Endothelial cell of hepatic sinusoid (primary cell): ENCODE results near the gene TTC39A.

Experiments used
- in situ Hi-C: cut with HindIII; loops from 2 replicates; pipeline ENCODE4 v1.10.0; 2017; ENCODE audit warnings: low sequenced_read_pairs

TTC39A gene

DNA sequence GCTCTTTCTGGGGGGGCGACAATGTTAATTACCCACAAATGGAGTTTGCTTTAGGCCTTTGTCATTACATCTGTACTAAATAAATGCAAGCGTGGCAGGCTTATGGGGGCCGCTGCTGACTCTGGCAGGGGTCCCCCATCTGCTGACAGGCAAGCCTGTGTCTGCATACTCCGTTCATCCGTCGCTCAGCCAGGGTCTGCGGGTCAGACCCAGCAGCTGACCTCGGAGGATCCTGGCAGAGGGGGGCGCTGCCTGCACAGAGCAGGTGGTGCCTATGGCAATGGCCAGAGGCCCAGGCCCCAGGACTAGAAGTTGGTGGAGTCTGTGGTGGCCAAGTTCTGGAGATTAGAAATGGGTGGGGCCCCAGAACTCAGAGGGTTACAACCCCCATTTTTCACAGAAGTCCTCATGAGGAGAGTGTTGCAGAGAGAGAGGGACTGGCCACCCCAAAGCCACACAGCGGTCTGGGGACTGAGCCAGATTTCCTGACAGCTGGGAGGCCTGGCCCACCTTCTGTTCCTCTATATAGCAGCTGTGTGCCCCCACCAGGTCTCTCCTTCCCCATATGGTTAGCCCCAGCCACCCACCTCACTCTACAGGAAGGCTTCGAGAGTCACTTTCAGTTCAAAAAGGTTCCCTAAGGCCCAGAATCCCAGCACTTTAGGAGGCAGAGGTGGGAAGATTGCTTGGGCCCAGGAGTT, 31.0 kb downstream of the TTC39A start:
- in situ Hi-C loops, result no loop called here

DNA sequence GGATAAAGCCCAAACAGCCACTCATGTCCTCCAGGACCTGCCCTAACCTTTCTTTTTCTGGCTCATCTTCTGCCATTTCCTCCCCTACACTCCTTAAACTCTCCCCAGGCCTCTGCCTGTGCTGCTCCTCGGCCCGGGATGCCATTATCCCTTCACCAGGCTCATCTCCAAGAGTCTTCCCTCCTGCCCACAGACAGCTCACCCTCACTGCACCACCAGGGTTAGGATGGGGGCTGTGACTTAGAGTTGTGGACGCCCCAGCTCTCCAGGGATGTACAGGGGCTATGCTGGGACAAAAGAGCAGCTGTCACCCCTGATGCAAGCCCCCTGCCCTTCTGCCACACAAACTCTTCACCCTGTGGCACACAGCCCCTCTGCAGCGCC, 32.0 kb downstream of the TTC39A start:
- in situ Hi-C loops, result no loop called here

DNA sequence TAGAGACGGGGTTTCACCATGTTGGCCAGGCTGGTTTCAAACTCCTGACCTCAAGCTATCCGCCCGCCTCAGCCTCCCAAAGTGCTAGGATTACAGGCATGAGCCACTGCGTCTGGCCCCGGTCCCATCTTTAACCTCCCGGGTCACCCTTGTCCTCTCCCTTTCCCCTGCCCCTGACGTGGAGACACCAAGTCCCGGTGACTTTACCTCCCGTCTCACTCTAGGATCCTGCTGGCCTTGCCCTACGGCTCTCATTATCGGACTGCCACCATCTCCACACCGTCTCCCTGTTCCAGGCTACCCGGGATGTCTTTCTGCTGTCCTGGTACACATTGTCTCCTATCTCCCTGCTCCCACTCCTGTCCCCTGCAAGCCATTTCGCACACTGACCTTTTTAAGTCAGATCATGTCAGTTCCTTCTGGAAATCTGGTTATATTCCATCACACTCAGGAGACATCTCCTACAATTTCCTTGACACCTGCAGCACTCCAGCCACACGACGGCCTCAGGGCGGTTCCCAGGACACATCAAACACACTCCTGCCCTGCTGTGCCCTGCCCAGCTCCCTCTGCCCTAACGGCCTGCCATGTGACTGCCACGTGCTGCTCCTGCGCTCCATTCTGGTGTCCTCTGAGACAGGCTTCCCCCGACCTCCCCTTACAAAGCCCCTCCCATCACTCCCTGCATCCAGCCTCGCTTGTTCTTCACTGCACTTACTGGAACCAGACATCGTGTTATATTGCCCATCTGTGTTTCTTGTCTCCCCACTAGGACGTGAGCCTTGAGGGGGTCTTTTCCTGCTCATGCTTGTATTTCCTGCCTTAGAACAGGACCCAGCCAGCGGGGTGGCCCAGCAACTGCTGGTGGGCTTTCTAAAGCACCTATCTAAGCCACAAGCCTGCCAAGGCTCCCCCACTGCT, 32.7 kb downstream of the TTC39A start:
- in situ Hi-C loops, result no loop called here

DNA sequence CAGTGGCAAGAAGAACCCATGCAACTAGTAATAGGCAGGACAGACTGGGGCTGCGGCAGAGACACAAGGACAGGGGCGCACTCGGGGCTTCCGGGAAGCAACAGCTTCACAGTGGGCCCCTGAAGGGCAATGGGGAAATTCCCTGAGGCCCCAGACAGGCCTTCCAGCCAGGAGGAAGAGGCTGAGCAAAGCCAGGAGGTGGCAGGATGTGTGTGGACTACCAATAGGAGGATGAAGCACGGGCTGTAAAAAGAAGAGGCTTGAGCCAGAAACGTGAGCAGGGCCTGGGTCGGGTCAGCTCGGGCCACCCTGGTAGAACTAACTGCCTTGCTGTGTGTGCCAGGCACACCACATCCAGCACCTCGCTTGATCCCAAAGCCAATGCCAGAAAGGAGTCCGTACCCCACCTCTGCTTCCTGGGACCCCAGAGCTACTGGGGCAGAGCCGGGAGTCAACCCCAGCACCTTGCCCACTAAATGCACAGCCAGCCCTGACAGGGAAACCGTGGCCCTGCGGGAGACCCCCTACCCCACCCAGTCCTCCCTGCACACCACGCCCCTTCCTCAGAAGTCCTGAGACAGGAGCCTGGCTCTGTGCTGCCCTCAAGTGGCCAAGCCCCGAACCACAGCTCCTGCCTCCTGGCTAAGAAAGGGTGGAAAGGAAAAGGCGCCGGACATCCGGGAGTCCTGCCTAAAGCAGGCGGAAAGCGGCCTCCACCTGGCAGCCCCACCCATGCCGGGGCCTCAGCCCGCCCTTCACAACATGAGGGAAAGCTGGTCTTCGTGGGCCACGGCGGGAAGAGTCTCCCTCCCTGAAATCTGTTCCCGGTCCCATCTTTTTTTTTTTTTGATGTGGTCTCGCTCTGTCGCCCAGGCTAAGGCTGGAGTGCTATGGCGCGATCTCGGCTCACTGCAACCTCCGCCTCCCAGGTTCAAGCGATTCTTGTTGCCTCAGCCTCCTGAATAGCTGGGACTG, 33.7 kb downstream of the TTC39A start:
- in situ Hi-C loops, result no loop called here

DNA sequence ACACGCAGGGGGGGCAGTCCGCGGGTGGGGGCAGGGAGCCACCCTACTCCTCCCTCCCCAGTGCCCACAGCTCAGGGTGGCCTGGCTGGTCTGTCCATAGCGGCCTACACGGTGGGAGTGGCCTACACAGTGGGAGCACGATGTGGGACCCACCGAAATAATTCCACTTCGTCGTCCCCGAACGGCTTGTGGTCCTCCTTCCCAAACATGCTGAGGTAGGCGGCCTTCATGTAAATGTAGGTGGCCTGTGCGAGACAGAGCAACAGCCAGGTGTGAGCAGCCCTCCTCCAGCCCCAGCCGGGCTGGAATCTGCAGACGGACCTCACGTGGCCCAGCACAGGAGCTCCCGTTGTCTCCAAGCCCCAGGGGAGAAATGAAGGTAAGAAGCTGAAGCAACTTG, 34.4 kb downstream of the TTC39A start:
- in situ Hi-C loops, result no loop called here

DNA sequence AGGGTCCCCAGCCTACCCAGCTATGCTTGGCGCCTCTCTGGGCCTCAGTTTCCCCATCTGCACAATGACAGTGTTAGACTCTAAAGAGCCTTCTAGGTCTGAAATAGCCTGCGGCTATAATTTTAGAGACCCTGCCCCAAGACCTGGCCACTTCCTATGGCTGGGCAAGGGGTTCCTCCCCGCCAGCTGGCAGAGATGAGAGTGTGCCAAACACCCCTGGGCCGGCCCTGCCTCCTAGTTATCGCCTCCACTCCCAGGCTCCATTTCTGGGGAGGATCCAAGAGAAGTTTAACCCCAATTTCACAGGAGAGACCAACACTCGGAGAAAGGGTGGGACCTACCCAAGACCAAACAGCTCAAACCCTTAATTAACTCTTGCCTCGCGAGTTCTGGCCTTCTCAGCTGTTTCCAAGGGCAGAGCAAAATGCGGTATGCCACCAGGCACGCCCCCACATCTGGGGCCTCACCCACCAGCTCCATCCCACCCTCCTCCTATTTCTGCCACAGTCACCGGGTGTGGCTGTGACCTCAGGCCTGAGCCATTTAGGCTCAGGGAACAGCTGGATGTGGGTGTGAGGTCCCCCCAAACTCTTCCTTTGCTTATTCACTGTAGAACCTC, 35.7 kb downstream of the TTC39A start:
- in situ Hi-C loops, result no loop called here

DNA sequence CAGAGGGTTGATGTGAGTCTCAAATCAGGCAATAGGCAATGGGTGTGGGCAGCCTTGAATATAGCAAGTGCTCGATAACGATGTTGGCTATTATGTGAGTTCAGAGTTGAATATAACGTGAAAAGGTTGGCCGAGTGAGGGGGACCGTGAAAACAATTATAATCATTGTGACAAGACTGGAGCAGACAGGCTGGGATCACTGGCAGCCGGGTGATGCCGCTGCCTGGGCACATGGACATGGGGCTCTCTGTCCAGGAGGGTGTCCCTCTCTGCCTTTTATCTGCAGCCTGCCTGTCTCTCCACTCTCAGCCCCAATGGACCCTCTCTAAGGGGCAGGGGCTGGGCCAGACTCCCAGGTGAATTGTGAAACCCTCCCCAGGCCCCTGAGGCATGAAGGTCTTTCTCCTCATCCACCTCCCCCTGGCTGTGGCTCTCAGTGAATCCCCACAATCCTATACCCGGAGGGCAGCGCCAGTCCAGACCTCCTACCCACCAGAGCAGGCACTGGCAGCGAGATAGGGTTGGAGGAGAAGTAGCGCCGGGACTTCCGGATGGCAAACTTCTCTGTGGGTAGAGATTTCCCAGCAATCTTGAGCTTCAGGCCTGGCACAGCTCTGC, 36.4 kb downstream of the TTC39A start:
- in situ Hi-C loops, result no loop called here

DNA sequence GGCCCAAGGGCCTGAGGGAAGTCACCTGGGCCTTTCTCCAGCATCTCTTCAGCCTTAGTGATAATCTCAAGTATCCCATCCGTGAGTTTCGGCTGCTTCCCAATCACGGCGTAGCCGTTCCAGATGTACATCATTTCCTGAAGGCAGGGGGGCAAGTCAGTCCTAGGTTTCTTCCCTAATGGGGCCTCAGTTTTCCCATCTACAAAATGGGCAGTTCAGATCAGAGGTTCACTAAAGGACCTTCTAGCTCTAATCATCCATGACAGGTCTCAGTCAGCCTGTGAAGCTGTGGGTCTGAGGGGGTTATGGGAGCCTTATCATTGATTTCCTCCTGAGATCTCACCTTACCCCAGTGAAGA, 39.9 kb downstream of the TTC39A start:
- in situ Hi-C loops, result no loop called here

DNA sequence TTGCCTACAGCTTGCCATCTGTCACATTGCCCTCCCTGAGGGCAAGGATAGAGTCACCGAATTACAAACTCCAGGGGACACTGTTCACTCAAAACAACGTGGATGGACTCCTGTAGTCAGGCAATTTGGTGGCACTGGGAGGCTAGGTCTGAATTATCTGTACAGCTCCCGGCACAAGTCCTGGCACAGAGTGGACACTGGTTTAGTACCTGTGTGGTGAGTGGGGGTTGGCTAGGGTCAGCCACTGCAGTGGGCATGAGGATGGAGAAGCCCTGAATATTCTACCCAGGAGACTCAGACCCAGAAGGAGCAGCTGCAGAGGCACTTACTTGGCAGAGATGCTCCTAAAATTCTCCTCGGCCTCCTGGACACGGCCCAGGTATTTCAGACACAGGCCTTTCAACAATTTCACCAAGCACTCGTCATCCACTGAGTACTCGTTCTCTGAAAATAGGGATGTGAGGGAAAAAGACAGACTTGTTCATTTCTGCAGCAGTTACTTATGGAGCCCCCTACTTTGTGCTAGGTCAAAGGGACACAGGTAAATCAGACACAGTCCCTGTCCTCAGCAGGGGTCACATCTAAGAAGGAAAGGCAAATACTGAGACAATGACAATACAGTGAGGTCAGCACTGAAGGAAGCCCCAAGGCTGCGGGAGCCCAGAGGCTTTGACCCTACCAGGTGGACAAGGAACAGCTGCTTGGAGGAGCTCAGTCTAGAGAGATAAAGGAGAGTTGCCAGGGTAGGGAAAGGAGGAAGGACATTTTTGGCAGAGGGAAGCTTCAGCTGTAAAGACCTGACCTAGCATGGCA, 40.5 kb downstream of the TTC39A start:
- in situ Hi-C loops, result no loop called here

DNA sequence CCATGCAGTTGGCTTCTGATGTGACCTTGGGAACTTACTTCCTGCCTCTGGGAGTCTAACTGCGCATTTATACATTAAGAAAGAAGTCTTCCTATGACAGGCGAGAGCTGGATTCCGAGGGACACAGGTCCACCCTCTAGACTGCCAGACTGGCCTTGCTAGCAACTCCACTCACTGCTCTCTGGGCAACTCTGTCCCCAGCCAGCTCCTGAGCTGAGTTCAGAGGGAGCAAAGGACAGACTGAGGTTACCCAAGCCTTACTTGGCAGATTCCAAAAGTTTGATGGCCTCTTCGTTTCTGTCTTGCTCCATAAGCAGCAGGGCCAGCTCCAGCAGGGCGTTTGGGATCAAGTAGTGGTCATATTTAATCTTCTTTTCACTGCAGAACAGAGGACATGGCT, 41.8 kb downstream of the TTC39A start:
- in situ Hi-C loops, result no loop called here

DNA sequence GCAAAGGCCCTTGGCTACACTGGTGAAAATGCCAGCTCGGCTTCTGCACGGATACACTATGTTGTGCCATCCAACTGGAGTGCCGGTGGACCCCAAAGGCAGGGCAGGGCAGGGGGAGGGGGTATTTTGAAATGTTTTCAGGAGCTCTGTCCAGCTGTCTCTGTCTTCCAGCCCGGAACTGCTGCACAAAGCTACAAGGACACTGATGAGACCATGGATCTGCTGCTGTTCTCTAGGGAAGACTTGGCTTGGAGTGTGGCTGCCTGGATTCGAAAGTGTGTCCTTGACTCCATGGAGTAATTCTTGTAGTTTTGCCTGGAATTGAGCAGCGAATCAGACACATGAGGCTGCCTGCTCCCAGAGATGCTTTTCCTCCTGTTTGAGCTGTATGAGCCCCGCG, 42.4 kb downstream of the TTC39A start:
- in situ Hi-C loops, result no loop called here

DNA sequence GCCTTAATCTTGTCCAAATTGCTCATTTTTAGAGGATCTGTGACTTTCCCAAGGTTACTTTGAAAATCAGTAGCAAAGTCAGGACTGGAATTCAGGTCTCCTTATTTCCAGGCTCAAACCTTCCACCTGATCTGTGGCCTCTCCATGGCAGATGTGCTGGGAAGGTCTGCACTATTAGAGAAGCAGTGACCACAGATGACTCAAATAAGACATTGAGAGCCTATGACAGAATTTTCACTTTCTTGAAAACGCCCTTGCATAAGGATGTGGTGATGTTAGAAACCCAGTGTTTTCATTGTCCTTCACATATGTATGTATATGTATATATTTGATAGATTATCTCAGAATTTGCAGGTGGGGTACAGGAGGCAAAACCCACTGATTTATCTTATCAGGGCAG, 45.3 kb downstream of the TTC39A start:
- in situ Hi-C loops, result no loop called here

DNA sequence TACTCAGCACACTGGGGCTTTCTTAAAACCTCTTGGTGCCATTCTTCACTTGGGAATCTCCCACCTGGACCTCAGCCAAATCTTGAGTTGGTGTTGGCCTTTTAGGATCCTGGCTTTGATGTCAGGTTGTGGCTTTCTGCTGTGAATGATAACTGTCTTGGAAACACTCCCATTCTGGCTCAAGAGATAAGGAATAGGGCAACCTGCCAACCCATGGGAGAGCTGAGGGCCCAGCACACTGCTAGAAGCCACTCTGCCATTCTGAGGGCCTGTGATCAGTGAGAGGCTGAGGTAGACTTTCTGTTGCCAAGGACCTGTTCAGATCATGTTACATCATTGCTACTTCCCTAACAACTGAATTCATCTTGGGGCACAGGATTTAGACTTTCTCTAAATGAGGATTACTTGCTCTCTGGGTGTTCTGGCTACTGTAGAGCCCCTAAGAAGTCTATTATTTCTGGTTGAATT, 45.8 kb downstream of the TTC39A start:
- in situ Hi-C loops, result no loop called here

DNA sequence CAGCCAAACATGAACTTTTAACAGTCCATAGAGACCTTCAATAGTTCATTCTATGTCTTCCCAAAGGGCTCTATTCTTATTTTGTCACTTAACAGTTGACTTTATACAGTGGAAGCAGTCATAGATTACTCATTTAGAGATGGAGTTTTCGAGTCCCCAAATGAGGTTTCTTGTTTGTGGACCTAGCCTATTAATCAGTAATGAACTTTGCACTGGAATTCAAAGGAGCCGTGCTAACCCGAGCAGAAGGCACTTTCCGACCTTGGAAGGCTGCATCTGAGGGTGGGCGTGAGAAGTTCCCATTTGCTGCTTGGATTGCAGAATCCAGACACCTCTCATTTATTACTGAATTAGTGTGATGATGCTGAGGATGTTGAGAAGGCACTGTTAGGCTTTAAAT, 46.4 kb downstream of the TTC39A start:
- in situ Hi-C loops, result no loop called here

DNA sequence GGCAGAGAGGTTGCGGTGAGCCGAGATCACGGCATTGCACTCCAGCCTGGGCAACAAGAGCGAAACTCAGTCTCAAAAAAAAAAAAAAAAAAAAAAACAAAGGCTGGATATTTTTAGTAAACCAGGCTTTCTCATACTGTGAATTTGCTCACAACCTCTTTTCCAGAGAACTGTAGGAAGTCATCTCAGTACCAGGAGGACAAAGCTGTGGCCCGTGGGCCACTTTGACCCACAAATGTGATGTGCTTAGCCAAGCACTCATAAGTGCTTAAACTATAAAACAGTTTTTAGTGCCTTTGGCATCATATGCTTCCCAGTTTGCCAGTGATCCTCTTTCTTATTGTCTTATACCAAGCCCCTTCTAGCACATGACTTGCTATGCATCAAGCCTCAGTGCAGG, 47.8 kb downstream of the TTC39A start:
- in situ Hi-C loops, result no loop called here

DNA sequence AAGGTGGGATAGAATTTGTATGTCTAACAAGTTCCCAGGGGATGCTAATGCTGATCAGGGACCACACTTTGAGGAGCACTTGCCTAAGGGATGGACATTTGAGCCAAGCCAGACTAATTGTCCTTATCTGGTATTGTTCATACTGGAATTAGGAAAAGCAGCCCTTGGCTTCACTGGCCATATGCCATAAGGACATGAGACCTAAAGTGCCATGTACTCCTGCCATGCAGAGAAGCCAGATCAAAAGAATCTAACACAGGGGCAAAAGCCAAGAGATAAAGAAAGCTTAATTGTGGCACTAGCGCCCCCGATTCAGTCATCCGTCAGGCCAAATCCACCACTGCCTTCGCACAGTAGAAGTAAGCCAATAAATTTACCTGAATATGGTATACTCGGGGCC, 48.6 kb downstream of the TTC39A start:
- in situ Hi-C loops, result no loop called here

DNA sequence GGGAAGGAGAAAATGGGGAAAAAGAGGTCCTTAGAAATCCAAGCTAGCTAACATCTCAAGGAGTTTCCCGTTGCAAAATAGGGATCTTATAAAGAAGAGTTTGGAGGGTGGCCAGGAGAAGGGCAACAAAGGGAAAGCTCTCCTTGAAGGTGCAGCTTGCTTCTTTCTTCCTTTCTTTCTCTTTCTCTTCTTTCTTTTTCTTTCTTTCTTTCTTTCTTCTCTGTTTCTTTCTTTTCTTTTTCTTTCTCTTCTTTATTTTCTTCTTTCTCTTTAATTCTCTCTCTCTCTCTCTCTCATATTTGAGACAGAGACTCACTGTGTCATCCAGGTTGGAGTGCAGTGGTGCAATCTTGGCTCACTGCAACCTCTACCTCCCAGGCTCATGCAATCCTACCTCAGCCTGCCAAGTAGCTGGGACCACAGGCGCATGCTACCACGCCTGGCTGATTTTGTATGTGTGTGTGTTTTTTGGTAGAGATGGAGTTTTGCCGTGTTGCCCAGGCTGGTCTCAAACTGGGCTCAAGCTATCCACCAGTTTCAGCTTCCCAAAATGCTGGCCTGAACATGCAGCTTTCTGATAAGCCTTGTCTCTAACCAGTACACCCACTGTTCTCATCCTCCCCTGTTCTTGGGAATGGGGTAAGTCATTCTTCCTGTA, 49.9 kb downstream of the TTC39A start:
- in situ Hi-C loops, result no loop called here

DNA sequence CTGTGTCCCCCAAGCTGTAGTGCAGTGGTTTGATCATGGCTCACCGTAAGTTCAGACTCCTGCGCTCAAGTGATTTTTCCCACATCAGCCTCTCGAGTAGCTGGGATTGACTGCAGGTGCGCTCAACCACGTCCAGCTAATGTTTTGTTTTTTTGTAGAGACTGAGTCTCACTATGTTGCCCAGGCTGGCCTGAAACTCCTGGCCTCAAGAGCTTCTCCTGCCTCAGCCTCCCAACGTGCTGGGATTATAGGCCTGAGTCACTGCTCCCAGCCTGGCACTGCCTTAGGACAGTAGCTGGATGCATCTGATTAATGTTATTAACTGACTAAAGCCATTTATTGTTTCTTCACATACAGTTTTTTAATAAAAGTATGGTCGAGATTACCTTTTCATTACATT, 54.1 kb downstream of the TTC39A start:
- in situ Hi-C loops, result no loop called here

DNA sequence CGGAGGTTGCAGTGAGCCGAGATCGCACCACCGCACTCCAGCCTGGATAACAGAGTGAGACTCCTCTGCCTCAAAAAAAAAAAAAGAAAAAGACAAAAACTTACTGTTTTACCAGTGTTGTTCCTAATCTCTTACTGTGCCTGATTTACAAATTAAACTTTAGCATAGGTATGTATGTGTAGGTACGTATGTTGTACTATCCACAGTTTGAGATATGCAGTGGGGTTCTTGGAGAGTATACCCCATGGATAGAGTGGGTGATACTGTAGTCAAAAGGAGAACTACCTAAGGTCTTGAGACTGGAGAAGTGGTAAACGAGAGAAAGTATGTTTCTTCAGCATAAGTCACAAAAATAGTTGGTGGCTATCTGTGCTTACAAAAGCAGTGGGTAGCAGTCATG, 55.7 kb downstream of the TTC39A start:
- in situ Hi-C loops, result no loop called here
